Measurements from ENCODE around the gene GDF2.

The GDF2 gene

DNA sequence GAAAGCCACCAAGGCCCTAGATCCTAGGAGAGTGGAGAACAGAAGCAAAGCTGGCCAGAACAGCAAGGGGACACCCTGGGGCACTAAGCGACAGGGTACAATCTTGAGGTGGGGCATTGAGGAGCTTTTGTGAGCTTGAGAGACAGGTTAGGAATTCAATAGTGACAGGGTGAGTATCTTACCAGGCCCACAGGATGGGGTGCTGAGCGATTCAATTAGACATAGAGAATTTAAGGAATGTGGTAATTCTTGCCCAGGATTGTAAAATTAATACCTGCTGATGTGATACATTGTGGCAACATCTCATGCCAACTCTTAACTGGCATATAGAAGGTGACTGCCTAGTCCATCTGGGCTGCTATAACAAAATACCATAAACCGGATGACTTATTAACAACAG is 39.9 kb downstream of the GDF2 start:
- TF ChIP-seq CTCF (IDR thresholded peaks at IDR 0.05; ENCODE audit: insufficient read depth, low read length, missing control alignments) = no peak
- no peak for DNase-seq (ENCODE audit: low read depth, low spot score)
- POLR2A ChIA-PET = no interaction called here
- CTCF ChIA-PET = interaction anchor here (0.7 to 7.0 kb wide), 13 partner anchors 8 to 368 kb away, joined by 3 to 56 read pairs (median 4); partner anchors contain the start of gene RBP3
- H3K4me3 ChIP-seq (ENCODE audit: low read depth, low read length) = no peak overlapping the region

- DNase-seq (ENCODE audit: low read depth, low spot score) = no peak
- ChIA-PET POLR2A (no interaction called here), CTCF (interaction anchor here (1.0 to 7.0 kb wide), 4 partner anchors 13 to 92 kb away, joined by 3 to 56 read pairs (median 4); no protein-coding TSS in a partner anchor)
- no peak for TF ChIP-seq CTCF (IDR thresholded peaks at IDR 0.05; ENCODE audit: insufficient read depth, low read length, missing control alignments)
- no peak overlapping the region for H3K4me3 ChIP-seq (ENCODE audit: low read depth, low read length)
These were observed 41.5 kb downstream of the GDF2 start for GRCh38 chr10:47363781-47364180.

DNA sequence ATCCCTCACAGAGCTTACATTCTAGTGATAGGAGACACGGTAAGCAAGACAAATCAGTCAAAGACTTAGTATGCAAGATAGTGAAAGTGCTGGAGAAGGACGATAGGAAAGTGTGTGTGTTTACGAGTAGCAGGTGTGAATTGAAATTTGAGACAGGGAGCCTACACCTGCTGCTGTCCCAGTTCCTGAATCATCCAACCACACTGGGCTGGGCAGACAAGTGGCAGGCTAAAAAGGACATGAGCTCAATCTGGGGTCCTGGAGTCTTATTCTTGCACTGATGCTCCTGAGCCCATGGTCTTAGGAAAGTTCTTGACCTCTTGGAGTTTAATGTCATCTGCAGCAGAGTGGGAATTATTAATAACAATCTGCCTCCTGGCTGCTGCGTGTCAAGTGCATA is 42.1 kb downstream of the GDF2 start:
- no peak overlapping the region for H3K4me3 ChIP-seq (ENCODE audit: low read depth, low read length)
- no peak for TF ChIP-seq CTCF (IDR thresholded peaks at IDR 0.05; ENCODE audit: insufficient read depth, low read length, missing control alignments)
- ChIA-PET CTCF (interaction anchor here (1.3 to 7.0 kb wide), 4 partner anchors 10 to 74 kb away, joined by 3 to 56 read pairs (median 12); no protein-coding TSS in a partner anchor), POLR2A (no interaction called here)
- no peak for DNase-seq (ENCODE audit: low read depth, low spot score)

- DNase-seq (ENCODE audit: low read depth, low spot score) = no peak
- ChIA-PET CTCF (interaction anchor here (1.9 to 7.0 kb wide), 3 partner anchors 11 to 25 kb away, joined by 5 to 56 read pairs (median 19); no protein-coding TSS in a partner anchor), POLR2A (no interaction called here)
- TF ChIP-seq CTCF (IDR thresholded peaks at IDR 0.05; ENCODE audit: insufficient read depth, low read length, missing control alignments) = no peak
- no peak overlapping the region for H3K4me3 ChIP-seq (ENCODE audit: low read depth, low read length)
These were observed 42.7 kb downstream of the GDF2 start for GRCh38 chr10:47364911-47365310.

- POLR2A ChIA-PET = no interaction called here
- CTCF ChIA-PET = interaction anchor here (1.9 to 7.0 kb wide), 3 partner anchors 11 to 25 kb away, joined by 5 to 56 read pairs (median 19); no protein-coding TSS in a partner anchor
- TF ChIP-seq CTCF (IDR thresholded peaks at IDR 0.05; ENCODE audit: insufficient read depth, low read length, missing control alignments) = no peak
- no peak for DNase-seq (ENCODE audit: low read depth, low spot score)
- no peak overlapping the region for H3K4me3 ChIP-seq (ENCODE audit: low read depth, low read length)
These were observed 43.4 kb downstream of the GDF2 start for GRCh38 chr10:47365431-47366180.

GRCh38 chr10:47366181-47366631 is 44.0 kb downstream of the GDF2 start:
- CTCF ChIA-PET = interaction anchor here (1.9 to 2.8 kb wide), 2 partner anchors 12 to 26 kb away, joined by 5 to 19 read pairs; no protein-coding TSS in a partner anchor
- TF ChIP-seq CTCF (IDR thresholded peaks at IDR 0.05; ENCODE audit: insufficient read depth, low read length, missing control alignments) = no peak
- POLR2A ChIA-PET = no interaction called here
- DNase-seq (ENCODE audit: low read depth, low spot score) = no peak
- no peak overlapping the region for H3K4me3 ChIP-seq (ENCODE audit: low read depth, low read length)

Measured in AG04449 (cell line).